ENCODE measurements around the gene SHISA9. TPM values are rescaled to one million over a fixed set of nuclear protein-coding genes. Genes with fewer than 3 reads are reported as not detected.
A peak's percentile ranks its signal among the peaks of the same experiment; 100 is the strongest.

The SHISA9 gene
- total RNA-seq, 1 donor from 2014 or later = not detected

DNA sequence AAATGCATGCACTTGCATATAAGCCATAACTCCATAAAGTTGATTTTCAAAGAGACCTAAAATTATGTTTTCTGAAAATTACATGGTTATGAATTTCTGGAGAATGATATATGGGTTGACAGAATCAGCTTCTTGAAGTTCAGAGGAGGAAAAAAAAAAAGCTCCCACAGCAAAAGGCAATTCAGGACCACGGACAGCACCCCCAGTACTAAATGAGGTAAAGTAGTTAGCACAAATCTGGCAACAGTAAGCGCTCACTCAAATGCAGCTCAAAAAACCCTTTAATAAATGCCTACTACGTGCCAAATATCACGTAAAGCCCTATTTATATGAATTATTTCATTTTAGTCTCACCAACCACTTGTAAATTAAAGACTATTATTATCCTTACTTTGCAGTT is 135.2 kb downstream of the SHISA9 start:
- no peaks in the 10 kb centered on the region for H3K36me3 Mint-ChIP-seq (ENCODE audit: low read depth)
- H3K4me1 Mint-ChIP-seq = no peaks in the 10 kb centered on the region
- intact Hi-C loops (cut with micrococcal nuclease) = no loop called here
- peaks cover 4% of the 10 kb centered on the region for H3K9me3 Mint-ChIP-seq
- no peak overlapping the region for H3K4me3 Mint-ChIP-seq
- H3K27me3 Mint-ChIP-seq = no peaks in the 10 kb centered on the region
- no peak overlapping the region for H3K27ac Mint-ChIP-seq
- DNase-seq = peak; percentile 80

DNA sequence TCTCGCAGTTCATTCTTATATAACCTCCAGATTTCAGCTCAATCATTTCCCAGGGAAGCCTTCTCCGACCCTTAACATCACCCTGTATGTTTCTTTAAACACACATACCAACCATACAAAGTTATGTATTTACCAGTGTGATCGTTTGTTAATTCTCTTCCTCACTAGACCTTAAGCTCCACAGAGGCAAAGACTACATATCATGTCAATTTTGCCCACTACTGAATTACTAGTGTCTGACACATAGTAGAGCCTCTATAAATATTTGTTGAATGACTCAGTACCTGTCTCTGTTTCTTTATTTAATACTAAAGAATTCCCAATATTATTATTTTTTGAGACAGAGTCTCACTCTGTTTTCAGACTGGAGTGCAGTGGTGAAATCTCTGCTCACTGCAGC is 137.2 kb downstream of the SHISA9 start:
- Mint-ChIP-seq H3K36me3 (ENCODE audit: low read depth) (no peaks in the 10 kb centered on the region), H3K27me3 (no peaks in the 10 kb centered on the region), H3K27ac (no peak overlapping the region), H3K4me3 (no peak overlapping the region), H3K9me3 (peaks cover 4% of the 10 kb centered on the region), H3K4me1 (no peaks in the 10 kb centered on the region)
- DNase-seq = no peak
- intact Hi-C loops (cut with micrococcal nuclease) = no loop called here

DNA sequence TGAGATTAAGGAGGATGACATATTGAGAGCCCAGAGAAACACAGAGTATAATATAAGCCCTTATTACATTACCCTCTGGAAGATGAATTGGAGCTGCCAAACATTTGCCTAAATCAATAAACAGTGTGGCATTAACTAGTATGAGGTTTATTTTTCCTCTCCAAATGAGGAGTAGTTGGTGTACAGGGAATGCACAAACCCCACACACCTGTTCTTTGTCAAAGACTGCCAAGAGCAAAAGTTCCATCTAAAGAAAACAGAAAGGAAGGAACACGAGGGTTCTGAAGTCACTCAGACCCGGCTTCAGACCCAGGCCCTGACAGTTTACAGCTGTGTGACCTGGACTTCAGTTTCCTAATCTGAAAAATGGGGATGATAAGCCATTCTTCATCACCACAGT is 138.1 kb downstream of the SHISA9 start:
- intact Hi-C loops (cut with micrococcal nuclease) = no loop called here
- DNase-seq = no peak
- Mint-ChIP-seq H3K27me3 (no peaks in the 10 kb centered on the region), H3K4me3 (no peak overlapping the region), H3K27ac (no peak overlapping the region), H3K9me3 (peaks cover 4% of the 10 kb centered on the region), H3K4me1 (no peaks in the 10 kb centered on the region), H3K36me3 (ENCODE audit: low read depth) (no peaks in the 10 kb centered on the region)

DNA sequence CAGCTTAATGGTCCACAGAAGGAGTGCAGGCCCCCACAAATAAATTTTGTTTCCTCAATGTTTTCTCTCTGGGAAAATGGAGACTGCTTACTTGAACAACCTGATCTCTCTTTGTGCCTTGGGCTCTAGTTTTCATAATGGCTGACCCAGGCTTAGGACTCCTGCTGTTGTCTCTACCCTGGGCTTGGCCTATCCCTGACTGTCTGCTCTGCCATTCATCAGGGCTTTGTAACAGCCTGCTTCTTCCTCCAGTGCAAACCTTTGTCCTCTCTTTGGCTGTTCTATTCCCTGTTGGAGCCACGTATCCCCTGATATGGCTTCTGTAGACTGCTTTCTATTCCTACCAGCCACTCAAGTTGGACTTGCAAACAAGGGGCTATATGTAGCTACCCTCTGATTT is 139.8 kb downstream of the SHISA9 start:
- Mint-ChIP-seq H3K9me3 (peaks cover 4% of the 10 kb centered on the region), H3K4me3 (no peak overlapping the region), H3K27me3 (no peaks in the 10 kb centered on the region), H3K27ac (no peak overlapping the region), H3K36me3 (ENCODE audit: low read depth) (no peaks in the 10 kb centered on the region), H3K4me1 (no peaks in the 10 kb centered on the region)
- no peak for DNase-seq
- intact Hi-C loops (cut with micrococcal nuclease) = no loop called here

DNA sequence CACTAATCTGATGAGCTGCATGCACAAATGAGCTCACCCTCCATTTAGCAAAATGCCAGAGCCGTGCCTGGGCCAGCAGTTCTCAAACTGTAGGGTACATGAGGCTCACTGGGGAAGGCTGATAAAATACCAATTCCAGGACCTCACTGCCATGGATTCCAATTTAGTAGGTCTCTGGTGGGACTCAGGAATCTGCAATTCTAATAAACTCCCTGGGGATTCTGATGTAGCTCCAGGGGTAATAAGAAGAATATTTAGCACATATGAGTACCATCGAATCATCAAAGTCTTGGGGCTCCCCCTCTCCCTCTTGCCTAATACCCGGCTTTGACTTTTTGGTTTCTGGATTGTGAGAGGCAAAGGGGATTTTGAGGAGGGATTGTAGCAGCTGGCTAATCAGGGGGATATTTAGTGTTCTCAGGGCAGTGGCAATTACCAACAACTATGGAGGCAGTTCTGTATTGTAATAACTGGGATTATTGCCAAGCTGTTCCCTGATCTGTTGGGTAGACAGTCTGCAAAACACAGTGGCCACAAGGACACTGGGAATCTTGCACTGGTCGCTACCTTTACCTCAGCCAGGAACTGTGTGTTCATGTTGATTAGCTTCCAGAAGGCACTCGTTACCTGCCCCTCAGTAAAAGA is 140.4 kb downstream of the SHISA9 start:
- Mint-ChIP-seq H3K27me3 (no peaks in the 10 kb centered on the region), H3K4me1 (no peaks in the 10 kb centered on the region), H3K4me3 (no peak overlapping the region), H3K27ac (no peak overlapping the region), H3K9me3 (peaks cover 4% of the 10 kb centered on the region), H3K36me3 (ENCODE audit: low read depth) (no peaks in the 10 kb centered on the region)
- no peak for DNase-seq
- intact Hi-C loops (cut with micrococcal nuclease) = no loop called here

DNA sequence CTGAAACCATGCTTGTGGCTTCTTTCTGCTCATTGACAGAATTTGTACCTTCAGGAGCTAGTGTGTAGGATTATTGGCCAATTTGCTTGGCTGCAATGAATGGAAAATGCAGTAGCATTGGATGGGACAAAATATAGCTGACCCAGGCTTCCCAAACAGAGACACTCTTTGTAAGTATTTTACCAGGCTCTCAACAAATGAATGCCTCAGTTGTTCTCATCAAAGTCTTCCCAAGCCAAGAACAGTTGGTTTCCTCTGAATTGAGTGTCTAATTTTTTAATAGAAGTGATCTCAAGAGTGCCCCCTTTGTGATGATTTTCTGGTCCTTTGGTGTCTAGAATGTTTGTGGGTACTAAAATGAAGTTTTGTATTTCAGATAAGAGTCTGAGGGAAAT is 140.9 kb downstream of the SHISA9 start:
- no peaks in the 10 kb centered on the region for H3K27me3 Mint-ChIP-seq
- intact Hi-C loops (cut with micrococcal nuclease) = no loop called here
- peaks cover 4% of the 10 kb centered on the region for H3K9me3 Mint-ChIP-seq
- H3K36me3 Mint-ChIP-seq (ENCODE audit: low read depth) = no peaks in the 10 kb centered on the region
- no peak overlapping the region for H3K4me3 Mint-ChIP-seq
- H3K27ac Mint-ChIP-seq = no peak overlapping the region
- no peak for DNase-seq
- no peaks in the 10 kb centered on the region for H3K4me1 Mint-ChIP-seq

DNA sequence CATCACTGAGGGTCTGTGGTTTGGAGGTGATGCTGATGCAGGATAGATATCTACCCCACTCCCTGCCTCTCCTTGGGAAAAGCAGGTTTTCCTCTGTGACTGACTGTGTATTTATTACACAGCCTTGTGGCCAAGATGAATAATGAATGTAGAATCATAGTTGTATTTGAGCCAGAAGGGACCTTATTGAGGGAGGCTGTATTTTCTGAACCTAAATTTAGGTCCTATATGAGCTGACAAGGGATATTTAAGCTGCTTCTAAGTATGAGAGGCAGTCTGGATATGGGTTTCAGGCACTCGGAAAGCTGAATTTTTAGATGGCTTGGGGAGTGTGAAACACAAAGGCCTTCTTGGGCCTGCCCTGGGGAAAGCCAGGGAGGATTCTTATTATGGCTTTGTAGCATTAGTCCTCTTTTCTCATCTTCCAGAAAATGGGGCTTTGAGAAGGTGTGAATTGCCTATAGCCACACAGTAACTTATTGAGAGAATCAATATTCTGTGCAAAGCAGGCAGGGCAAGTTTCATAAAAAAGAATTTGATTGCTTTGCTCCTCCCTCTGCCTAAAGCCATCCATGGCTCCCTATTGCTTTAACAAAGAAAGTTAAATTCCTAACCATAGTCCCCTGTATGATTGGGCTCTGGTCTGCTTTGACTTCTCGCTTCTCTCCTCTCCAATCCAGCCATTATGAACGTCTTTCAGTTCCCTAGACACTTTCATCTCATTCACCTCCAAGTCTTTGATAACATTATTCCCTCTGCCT is 144.8 kb downstream of the SHISA9 start:
- no peaks in the 10 kb centered on the region for H3K36me3 Mint-ChIP-seq (ENCODE audit: low read depth)
- intact Hi-C loops (cut with micrococcal nuclease) = no loop called here
- no peak overlapping the region for H3K4me3 Mint-ChIP-seq
- H3K9me3 Mint-ChIP-seq = no peaks in the 10 kb centered on the region
- DNase-seq = no peak
- H3K27ac Mint-ChIP-seq = no peak overlapping the region
- no peaks in the 10 kb centered on the region for H3K4me1 Mint-ChIP-seq
- no peaks in the 10 kb centered on the region for H3K27me3 Mint-ChIP-seq

DNA sequence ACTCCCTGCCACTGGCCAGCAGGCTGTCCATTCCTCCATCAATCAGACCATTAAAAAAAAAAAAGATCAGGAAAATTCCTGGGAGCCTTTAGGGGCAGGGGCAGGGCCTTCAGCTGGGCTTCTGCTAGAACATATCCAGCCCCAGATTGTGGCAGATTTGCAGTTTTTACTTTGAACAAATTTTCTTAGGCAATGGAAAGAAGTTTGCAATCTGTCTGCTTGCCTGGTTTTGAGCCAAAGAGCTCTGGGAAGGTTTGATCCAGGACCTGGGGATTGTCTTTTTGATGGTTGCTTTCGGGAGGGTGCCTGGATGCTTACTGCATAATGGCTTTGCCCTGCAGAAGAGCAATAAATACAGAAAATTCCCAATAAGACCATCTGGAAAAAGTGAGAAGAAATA is 145.9 kb downstream of the SHISA9 start:
- intact Hi-C loops (cut with micrococcal nuclease) = no loop called here
- Mint-ChIP-seq H3K27me3 (no peaks in the 10 kb centered on the region), H3K9me3 (no peaks in the 10 kb centered on the region), H3K4me3 (no peak overlapping the region), H3K4me1 (no peaks in the 10 kb centered on the region), H3K36me3 (ENCODE audit: low read depth) (no peaks in the 10 kb centered on the region), H3K27ac (no peak overlapping the region)
- DNase-seq = no peak

DNA sequence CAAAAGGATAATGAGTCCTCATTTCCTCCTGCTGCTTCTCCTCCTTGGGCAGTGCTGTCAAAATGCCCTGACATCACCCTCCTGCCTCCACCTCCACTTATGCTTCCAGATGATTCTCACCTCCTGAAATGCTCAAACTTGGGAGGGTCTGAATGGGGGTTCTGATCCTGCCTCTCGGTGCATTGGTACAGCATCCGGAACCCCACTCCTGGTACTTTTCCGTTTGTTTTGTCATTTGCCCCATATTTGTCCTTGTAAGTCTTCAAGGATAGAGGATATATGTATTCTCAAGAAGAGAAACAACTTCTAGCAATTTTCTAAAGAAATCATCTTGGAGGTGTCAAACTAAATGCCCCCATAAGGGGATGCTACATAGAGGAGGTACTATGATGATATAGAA is 148.3 kb downstream of the SHISA9 start:
- no peak overlapping the region for H3K27ac Mint-ChIP-seq
- H3K4me1 Mint-ChIP-seq = no peaks in the 10 kb centered on the region
- intact Hi-C loops (cut with micrococcal nuclease) = no loop called here
- H3K36me3 Mint-ChIP-seq (ENCODE audit: low read depth) = no peaks in the 10 kb centered on the region
- H3K9me3 Mint-ChIP-seq = no peaks in the 10 kb centered on the region
- H3K4me3 Mint-ChIP-seq = no peak overlapping the region
- no peaks in the 10 kb centered on the region for H3K27me3 Mint-ChIP-seq
- no peak for DNase-seq

DNA sequence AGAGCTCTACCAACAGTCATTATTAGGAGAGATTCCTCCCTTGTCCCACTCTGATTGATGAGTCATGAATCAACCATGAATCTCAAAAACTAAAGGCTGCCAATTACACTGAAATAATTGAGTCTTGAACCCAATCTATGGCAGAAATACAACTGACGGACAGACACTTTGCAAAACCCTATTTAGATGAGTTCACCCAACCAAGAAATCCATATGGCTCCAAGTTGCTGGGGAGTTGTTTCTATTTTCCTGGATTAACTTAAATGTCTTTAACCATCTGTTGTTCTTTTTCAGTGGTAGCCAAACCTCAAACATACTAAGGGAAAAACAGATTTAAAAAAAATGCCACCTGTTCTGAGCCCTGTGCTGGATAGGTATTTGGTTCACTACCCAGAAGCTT is 151.0 kb downstream of the SHISA9 start:
- Mint-ChIP-seq H3K4me1 (no peaks in the 10 kb centered on the region), H3K36me3 (ENCODE audit: low read depth) (no peaks in the 10 kb centered on the region), H3K4me3 (no peak overlapping the region)

DNA sequence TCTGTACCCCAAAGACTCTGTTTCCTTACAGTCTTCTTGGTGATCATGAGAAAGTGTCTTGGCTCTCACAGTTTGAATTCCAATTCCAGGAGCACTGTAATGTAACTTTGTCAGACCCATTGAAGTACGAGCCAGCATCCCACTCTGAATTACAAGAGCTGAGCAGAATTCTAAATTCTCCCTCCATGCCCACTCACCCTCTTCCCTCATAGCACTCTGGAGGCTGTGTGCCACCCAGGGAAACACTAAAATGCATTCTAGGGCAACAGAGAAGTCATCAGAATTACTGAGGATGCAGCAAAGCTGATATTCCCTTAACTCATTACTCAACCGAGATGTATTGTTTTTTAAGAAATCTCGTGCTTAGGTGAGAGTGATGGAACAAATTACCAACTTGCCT is 154.1 kb downstream of the SHISA9 start:
- Mint-ChIP-seq H3K4me1 (no peaks in the 10 kb centered on the region), H3K27ac (no peak overlapping the region), H3K36me3 (ENCODE audit: low read depth) (no peaks in the 10 kb centered on the region), H3K9me3 (peaks cover 6% of the 10 kb centered on the region), H3K27me3 (no peaks in the 10 kb centered on the region), H3K4me3 (no peak overlapping the region)
- intact Hi-C loops (cut with micrococcal nuclease) = no loop called here
- DNase-seq = no peak

More for the DNA sequence above, 151.0 kb downstream of the SHISA9 start:
- DNase-seq = no peak
- Mint-ChIP-seq H3K27me3 (no peaks in the 10 kb centered on the region), H3K9me3 (peaks cover 3% of the 10 kb centered on the region), H3K27ac (no peak overlapping the region)
- intact Hi-C loops (cut with micrococcal nuclease) = no loop called here

DNA sequence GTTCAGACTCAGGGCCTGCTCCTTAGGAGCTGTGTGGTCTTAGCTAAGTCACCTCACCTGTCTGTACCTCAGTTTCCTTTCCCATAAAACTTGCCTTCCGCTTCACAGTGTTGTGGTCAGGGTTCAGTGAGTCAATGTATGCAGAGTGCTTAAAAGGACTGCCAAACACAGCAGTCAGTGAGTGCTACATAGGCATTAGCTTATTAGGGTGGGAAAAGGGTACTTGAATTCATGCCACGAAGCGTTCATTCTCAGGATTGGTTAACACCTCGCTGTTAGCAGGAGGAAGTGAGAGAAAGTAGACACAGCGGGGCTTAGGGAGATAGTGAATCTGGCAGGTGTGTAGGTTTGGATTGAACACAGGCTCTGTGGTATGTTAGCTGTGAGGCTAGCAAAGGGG is 155.2 kb downstream of the SHISA9 start:
- no peaks in the 10 kb centered on the region for H3K4me1 Mint-ChIP-seq
- no peaks in the 10 kb centered on the region for H3K27me3 Mint-ChIP-seq
- peaks cover 6% of the 10 kb centered on the region for H3K9me3 Mint-ChIP-seq
- no peak overlapping the region for H3K4me3 Mint-ChIP-seq
- H3K36me3 Mint-ChIP-seq (ENCODE audit: low read depth) = no peaks in the 10 kb centered on the region
- no peak for DNase-seq
- H3K27ac Mint-ChIP-seq = no peak overlapping the region
- intact Hi-C loops (cut with micrococcal nuclease) = no loop called here

DNA sequence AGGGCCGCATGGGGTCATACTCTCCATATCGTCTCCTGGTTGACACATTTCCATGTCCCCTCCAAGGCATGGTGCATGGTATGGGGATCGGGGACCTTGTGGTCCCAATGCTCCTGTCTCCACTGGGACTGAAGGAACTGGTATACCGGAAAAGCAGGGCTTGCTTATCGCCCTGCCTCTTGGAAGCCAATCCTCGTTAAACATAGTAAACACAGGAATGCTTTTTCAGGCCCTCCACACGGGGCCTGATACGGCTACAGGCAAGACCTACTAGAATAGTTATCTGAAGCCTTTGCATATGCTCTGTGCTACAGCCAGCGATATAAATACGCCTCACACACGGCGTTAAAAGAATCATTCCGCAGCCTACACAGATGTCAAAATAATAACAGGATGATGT is 159.5 kb downstream of the SHISA9 start:
- peaks cover 6% of the 10 kb centered on the region for H3K9me3 Mint-ChIP-seq
- H3K36me3 Mint-ChIP-seq (ENCODE audit: low read depth) = no peaks in the 10 kb centered on the region
- no peak for DNase-seq
- H3K4me1 Mint-ChIP-seq = no peaks in the 10 kb centered on the region
- H3K4me3 Mint-ChIP-seq = no peak overlapping the region
- intact Hi-C loops (cut with micrococcal nuclease) = no loop called here
- no peak overlapping the region for H3K27ac Mint-ChIP-seq
- H3K27me3 Mint-ChIP-seq = no peaks in the 10 kb centered on the region

DNA sequence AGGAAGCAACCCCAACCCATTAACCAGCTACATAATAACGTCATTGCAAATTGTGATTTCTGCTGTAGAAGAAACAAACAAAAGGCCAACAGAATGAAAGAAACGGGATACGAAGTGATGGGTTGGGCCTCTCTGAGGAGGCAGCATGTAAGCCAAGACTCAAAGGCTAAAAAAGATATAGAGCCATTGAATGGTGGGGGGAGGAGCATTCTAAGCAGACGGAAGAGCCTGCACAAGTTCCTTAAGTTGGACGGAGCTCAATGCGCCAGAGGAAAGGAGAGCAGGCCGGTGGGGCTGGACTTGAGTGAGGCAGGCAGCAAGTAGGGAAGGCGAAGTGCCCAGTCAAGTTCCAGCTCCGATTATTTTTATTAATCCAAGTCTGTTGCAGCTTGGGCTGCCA is 160.3 kb downstream of the SHISA9 start:
- Mint-ChIP-seq H3K9me3 (peaks cover 3% of the 10 kb centered on the region), H3K27me3 (no peaks in the 10 kb centered on the region), H3K4me1 (no peaks in the 10 kb centered on the region), H3K27ac (no peak overlapping the region), H3K4me3 (no peak overlapping the region), H3K36me3 (ENCODE audit: low read depth) (no peaks in the 10 kb centered on the region)
- intact Hi-C loops (cut with micrococcal nuclease) = no loop called here
- no peak for DNase-seq

DNA sequence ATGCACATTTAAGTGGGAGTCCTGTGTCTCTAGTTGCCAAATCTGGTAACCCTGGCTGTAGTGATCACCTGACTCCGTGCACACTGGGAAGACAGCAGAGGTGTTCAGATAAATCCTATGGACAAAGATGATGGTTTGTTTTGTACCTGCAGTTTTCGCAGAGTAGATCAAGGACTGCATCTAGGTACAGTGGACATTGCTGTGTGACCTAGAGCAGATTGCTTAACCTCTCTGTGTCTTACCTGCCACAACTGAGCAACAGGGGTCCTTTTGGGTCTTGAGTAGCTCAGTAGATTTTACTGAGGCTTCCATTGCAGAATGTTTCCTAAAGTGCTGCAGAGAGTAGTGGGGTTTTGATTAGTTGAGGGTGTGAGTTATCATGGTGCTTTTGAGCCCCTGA is 160.8 kb downstream of the SHISA9 start:
- DNase-seq = no peak
- Mint-ChIP-seq H3K4me3 (no peak overlapping the region), H3K4me1 (no peaks in the 10 kb centered on the region), H3K27ac (no peak overlapping the region), H3K9me3 (peaks cover 3% of the 10 kb centered on the region), H3K27me3 (no peaks in the 10 kb centered on the region), H3K36me3 (ENCODE audit: low read depth) (no peaks in the 10 kb centered on the region)
- intact Hi-C loops (cut with micrococcal nuclease) = no loop called here
